Muscle of arm (tissue), 12 donors: Measurements from ENCODE around the gene BTBD6. TPM values are rescaled to one million over a fixed set of nuclear protein-coding genes. Genes with fewer than 3 reads are reported as not detected.

ENCODE experiments used
- DNase-seq: peaks from one replicate; pipeline ENCODE4 v3.0.0-alpha.2; 2013
- polyA plus RNA-seq, 12 donors: library from polyadenylated mRNA; unstranded; fragments of 120-200 nt; gene quantifications; one replicate each; pipeline ENCODE4 v1.2.1, GENCODE V29; 2013; ENCODE audit not compliant: insufficient read length in 12 of 12

BTBD6 gene
- polyA plus RNA-seq, 12 donors = 26.5 to 43.9 (median 36.3) TPM; not detected in 1

- no peak for DNase-seq
Observed at GRCh38 chr14:105224845-105225570, 23.3 kb upstream of the BTBD6 start.

GRCh38 chr14:105226198-105226597 is 22.1 kb upstream of the BTBD6 start:
- DNase-seq = no peak

- no peak for DNase-seq
Observed at GRCh38 chr14:105227346-105227745, 21.0 kb upstream of the BTBD6 start.

- DNase-seq = no peak
Observed at GRCh38 chr14:105228562-105228961, 19.8 kb upstream of the BTBD6 start.

- no peak for DNase-seq
Observed at GRCh38 chr14:105229099-105229655, 19.2 kb upstream of the BTBD6 start.

- no peak for DNase-seq
Observed at GRCh38 chr14:105240811-105241576, 7.3 kb upstream of the BTBD6 start.

GRCh38 chr14:105241641-105242040 is 6.7 kb upstream of the BTBD6 start:
- no peak for DNase-seq

- DNase-seq = no peak
Observed at GRCh38 chr14:105244334-105244733, 4.0 kb upstream of the BTBD6 start.

- DNase-seq = no peak
Observed at GRCh38 chr14:105247026-105247425, 1.3 kb upstream of the BTBD6 start.

GRCh38 chr14:105247715-105248367 is 492 bp upstream of the BTBD6 start:
- no peak for DNase-seq

GRCh38 chr14:105249182-105250007 is 1.1 kb downstream of the BTBD6 start:
- DNase-seq = no peak

- no peak for DNase-seq
Observed at GRCh38 chr14:105250008-105250366, 1.7 kb downstream of the BTBD6 start.

- DNase-seq = no peak
Observed at GRCh38 chr14:105250986-105251385, 2.7 kb downstream of the BTBD6 start.

GRCh38 chr14:105251920-105252319 is 3.6 kb downstream of the BTBD6 start:
- DNase-seq = no peak

GRCh38 chr14:105252552-105253328 is 4.4 kb downstream of the BTBD6 start:
- DNase-seq = no peak

GRCh38 chr14:105253329-105253682 is 5.0 kb downstream of the BTBD6 start:
- DNase-seq = no peak

- no peak for DNase-seq
Observed at GRCh38 chr14:105255021-105255507, 6.7 kb downstream of the BTBD6 start.

GRCh38 chr14:105256292-105256960 is 8.1 kb downstream of the BTBD6 start:
- DNase-seq = no peak

- no peak for DNase-seq
Observed at GRCh38 chr14:105257464-105257863, 9.1 kb downstream of the BTBD6 start.

GRCh38 chr14:105258846-105259245 is 10.5 kb downstream of the BTBD6 start:
- DNase-seq = no peak
